Adipose tissue (tissue), 3 donors: ENCODE measurements around the gene GRAMD1C. TPM values are rescaled to one million over a fixed set of nuclear protein-coding genes. Genes with fewer than 3 reads are reported as not detected.
"Not testable (repeated sequence)": the region's sequence is repeated elsewhere in the genome, so short reads cannot be mapped to it uniquely, and the experiment has no call there.

Experiments used
- H3K27ac ChIP-seq: one replicate; pipeline ENCODE4 v1.5.1; 2013; ENCODE audit warnings: low read depth, low read length
- WGBS, 3 donors: extraction: QIAGEN DNeasy Blood & Tissue Kit; methylation state at CpG; one replicate each; pipeline ENCODE4 v1.1.7; 2013; 5-methylcytosine and 5-hydroxymethylcytosine counted together
- polyA plus RNA-seq, 3 donors: library from polyadenylated mRNA; stranded (reverse); fragments of 200-250 nt; gene quantifications; one replicate each; pipeline ENCODE4 v1.2.3, GENCODE V29; 2013
- donor health status: healthy with polysubstance abuse.
- donor health status: Bipolar disorder and iron deficiency.
- donor health status: healthy.

The GRAMD1C gene
- polyA plus RNA-seq, 3 donors = 1.1 to 8.7 (median 2.8) TPM

DNA sequence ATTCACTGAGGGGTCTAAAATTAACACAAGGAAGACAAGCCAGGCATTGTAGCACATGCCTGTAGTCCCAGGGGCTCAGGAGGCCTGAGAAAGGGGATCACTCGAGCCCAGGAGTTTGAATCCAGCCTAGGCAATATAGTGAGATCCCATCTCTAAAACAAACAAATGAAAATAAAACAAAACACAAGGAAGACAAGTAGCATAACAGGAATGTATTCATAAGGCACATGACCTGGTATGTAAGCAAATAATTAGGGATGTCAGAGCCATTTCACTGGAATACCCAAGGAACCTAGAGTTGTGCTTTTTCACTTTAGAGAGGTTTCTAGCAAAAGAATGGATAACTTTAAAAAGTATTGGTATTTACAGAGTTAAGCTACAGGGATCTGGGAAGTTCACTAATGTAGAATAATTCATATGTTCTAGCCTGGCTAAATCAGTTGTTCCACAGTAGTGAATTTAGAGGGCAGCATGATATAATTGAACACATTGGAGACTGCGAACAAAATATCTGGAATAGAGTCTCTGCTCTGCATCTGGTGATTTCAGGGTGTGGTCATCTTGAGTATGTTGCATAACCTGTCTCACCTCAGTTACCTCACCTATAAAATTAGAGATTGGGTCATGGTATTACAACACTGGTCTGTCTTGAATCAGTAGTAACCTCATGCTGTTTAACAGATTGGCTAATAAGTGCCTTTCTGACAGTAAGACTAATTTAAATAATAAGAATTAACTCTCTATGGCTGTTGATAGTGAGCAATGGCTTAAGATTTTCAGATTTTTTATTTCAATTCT, 9.3 kb downstream of the GRAMD1C start:
- 68 to 88% (median 86%) methylated on average over 2 of the region's 2 CpGs for WGBS, 3 donors
- H3K27ac ChIP-seq = no peak overlapping the region

DNA sequence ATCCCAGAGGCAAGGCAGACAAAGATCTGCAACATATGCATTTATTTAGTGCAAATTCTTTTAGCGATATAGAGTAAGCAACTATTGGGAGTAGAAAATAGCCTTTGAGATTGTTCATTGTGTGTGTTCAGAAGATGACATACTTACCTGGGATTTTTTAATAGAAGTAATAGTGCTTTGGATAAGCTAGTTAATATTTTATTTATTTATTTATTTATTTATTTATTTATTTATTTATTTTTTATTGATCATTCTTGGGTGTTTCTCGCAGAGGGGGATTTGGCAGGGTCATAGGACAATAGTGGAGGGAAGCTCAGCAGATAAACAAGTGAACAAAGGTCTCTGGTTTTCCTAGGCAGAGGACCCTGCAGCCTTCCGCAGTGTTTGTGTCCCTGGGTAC, 10.5 kb downstream of the GRAMD1C start:
- WGBS, 3 donors = 87 to 99% (median 99%) methylated on average over 2 to 3 of the region's 3 CpGs
- H3K27ac ChIP-seq = not testable (repeated sequence)

DNA sequence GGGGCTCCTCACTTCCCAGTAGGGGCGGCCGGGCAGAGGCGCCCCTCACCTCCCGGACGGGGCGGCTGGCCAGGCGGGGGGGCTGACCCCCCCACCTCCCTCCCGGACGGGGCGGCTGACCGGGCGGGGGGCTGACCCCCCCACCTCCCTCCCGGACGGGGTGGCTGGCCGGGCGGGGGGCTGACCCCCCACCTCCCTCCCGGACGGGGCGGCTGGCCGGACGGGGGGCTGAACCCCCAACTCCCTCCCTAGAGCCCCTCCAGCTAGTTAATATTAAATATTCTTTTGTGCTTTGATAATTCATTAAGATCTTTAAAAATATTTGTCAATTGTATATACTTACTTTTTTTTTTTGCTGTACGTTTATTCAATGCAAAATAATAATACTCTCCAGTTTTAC, 11.3 kb downstream of the GRAMD1C start:
- WGBS, 3 donors = 94% methylated on average over 9 to 19 of the region's 22 CpGs
- not testable (repeated sequence) for H3K27ac ChIP-seq

DNA sequence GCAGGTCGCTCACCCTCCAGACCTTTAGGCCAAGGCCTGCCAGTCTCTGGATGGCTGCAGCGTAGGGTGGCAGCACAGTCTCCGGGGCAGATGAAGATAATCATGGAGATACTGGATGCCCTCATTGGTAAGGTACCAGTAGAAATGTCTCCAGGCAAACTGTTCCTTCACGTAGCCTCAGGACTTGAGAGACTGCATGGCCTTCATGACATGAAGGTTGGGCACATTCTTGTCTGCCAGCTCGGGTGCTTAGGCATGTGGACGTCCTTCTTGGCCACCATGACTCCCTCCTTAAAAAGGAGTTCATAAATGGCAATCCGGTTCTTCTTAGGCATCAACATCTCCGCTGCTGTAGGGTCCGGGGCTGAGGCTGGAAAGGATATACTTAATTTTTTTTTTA, 11.8 kb downstream of the GRAMD1C start:
- WGBS, 3 donors = 86 to 97% (median 93%) methylated on average over 9 of the region's 9 CpGs
- not testable (repeated sequence) for H3K27ac ChIP-seq

DNA sequence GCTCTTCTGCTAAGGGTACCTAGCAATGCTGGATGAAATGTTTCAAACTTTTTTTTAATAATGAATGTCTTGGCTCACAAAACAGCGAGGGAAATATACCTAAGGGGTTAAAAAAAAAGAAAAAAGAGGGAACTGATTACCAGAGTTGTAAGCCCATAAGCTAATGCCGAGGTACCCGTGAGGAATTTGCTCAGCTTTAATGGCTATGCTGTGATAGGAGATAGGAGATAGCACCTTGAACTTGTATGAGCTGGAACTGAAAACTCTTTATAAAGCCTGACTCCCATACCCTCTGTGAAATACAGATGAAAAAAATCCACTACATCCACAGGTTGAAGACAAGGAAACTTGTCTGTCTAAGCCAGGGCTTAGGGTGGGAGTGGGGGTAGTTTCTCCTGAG, 13.9 kb downstream of the GRAMD1C start:
- WGBS, 3 donors = 53 to 82% (median 67%) methylated on average over 3 of the region's 3 CpGs
- no peak overlapping the region for H3K27ac ChIP-seq

DNA sequence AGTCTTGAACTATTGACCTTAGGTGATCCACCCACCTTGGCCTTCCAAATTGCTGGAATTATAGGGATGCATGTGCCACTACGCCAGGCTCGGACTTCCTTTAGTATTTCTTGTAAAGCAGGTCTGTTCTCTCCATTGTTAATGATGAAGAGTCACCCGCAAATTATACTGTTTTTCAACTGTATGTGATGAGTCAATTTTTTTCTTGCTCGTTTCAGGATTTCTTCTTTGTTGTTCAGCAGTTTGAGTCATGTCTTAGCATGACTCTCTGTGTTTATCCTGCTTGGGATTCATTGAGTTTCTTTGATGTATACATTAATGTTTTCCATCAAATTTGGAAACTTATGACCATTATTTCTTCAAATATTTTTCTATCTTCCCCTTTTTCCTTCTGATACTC, 28.9 kb downstream of the GRAMD1C start:
- no peak overlapping the region for H3K27ac ChIP-seq
- 79 to 93% (median 92%) methylated on average over 4 of the region's 4 CpGs for WGBS, 3 donors

DNA sequence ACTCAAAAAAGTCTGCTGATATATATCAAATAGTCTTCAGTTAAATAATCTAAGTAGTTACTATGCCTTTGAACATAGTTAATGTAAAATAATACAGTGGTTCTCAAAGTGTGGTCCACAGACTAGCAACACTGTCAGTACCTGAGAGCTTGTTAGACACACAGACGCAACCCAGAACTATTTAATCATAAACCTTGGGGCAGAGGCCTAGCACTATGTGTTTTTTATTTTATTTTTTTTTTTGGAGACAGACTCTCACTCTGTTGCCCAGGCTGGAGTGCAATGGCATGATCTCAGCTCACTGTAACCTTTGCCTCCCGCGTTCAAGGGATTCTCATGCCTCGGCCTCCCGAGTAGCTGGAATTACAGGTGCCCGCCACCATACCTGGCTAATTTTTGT, 34.7 kb downstream of the GRAMD1C start:
- 93 to 99% (median 97%) methylated on average over 6 of the region's 6 CpGs for WGBS, 3 donors

DNA sequence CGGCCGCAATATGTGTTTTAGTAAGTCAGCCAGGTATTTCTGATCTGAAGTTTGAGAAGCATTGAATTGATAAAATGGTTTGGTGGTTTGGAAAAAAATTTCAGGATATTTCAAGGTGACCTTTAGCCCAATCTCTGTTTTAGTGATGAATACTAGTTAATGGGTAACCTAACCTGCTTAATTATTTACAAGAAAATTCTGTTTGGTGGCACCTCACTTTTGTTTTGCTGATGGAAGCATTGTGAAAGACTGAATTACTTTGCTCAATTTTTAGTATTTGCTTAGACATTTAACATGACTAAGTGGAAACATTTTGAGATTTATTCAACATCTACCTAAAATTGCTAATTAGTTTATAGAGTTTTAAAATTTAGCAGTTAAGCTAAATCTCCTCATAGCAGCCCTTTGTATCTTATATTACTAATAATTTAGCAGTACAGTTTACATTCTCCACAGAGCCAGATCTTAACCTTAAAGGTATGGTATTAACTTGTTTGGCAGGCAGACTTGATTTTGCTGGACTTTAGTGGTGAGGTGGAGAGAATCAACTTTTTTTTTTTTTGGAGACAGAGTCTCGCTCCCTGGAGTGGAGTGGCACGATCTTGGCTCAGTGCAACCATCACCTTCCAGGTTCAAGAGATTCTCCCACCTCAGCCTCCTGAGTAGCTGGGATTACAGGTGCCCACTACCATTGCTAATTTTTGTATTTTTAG, 35.4 kb downstream of the GRAMD1C start:
- 33 to 99% (median 94%) methylated on average over 4 of the region's 4 CpGs for WGBS, 3 donors
- H3K27ac ChIP-seq = no peak overlapping the region

More for the DNA sequence above, 34.7 kb downstream of the GRAMD1C start:
- H3K27ac ChIP-seq = no peak overlapping the region

DNA sequence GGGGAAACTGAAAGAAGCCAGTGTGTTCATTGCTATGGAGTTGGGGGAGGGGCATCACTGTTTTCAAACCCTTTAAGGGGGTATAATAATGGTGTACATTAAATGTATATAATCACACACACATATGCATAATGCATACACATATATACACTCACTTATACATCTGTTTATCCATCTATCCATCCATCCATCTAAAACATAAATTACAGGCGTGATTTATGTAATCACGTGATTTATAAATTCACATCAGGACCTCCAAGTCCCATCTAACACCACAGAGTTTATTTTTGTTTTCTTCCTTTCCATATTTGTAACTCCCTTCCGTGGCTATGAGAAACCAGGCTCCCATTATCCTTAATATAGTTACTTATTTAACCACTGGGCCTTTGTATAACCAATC, 39.8 kb downstream of the GRAMD1C start:
- WGBS, 3 donors = 93 to 95% (median 94%) methylated on average over 3 of the region's 3 CpGs
- H3K27ac ChIP-seq = no peak overlapping the region

DNA sequence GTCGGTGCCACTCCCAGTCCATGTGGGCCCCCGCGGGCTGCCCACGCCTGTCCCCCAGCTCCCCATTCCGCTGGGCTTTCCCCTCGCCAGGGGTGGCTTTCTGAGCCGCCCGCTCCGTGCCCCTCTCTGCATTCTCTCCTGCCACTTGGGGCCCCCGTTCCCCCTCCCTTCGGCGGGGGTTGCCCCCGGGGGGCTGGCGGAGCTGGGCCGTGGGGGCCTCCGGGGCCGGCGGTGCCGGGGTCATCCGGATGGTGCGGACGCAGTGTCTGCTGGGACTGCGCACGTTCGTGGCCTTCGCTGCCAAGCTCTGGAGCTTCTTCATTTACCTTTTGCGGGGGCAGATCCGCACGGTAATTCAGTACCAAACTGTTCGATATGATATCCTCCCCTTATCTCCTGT, 46.5 kb downstream of the GRAMD1C start:
- H3K27ac ChIP-seq = no peak overlapping the region
- WGBS, 3 donors = 93 to 95% (median 95%) methylated on average over 30 of the region's 30 CpGs

DNA sequence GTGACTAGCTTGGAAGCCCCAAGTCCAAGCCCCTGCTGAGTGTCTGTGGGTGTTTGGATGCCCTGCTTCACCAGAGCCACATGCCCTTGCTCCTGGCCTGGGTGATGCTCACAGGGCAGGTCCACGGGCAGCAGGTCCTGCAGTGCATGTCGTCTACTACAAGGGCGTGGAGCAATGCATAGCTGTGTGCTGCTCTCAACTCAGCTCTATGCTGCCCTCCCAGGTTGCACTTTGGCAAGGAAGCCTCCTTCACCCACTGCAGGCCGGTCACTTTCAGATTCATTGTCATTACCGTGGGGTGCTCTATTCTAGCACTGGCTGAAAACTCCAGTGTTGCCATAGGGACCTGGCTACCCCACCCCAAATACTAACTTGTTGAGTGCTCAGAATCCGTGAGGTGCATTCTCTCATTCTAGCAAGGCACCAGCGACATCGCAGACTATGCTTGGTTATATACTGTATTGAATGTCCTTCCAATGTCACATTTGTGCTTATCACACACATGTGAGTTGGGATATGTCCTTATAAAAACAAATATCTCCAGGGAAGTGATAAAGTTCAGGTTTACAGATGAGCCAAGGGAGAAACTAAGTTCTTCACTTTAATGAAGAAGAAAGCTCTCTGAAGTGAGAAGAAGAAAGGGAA, 51.8 kb downstream of the GRAMD1C start:
- 57 to 85% (median 76%) methylated on average over 8 of the region's 8 CpGs for WGBS, 3 donors
- no peak overlapping the region for H3K27ac ChIP-seq

DNA sequence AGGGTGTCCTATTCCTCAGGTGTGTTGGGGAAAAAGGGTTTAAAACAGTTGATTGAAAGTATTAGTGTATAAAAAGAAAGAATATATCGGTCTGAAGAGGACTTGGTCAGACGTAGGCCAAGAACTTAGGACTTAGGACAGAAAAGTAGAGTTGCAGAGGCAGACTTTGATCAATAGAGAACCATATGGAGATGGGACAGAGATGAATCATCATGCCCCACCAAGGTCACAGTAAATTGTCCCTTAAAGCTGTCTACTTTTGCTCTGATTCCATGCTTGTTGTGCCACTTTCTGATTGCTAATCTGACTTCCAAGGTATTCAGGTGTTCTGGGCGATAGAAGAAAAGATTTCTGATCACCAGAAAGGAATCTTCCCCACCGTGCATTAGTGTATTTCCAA, 56.3 kb downstream of the GRAMD1C start:
- 91 to 92% (median 92%) methylated on average over 4 of the region's 4 CpGs for WGBS, 3 donors
- no peak overlapping the region for H3K27ac ChIP-seq

DNA sequence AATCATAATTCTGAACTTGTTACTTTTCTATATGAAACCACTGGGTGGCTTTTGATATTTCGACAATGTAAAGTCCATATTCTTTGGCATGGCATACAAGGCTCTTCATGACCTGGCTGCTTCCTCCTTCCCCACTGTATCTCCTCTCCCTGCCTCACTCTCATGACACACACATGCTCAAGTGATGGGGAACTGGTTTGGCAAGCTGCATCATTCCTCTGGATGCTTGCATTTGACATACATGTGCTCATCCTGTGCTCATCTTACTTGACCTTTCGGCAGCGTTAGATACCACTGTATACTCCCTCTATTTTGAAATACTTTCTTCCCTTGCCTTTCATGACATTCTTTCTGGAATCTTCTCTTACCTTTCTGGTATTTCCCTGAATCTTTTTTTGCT, 57.4 kb downstream of the GRAMD1C start:
- H3K27ac ChIP-seq = no peak overlapping the region
- 94 to 99% (median 96%) methylated on average over 3 of the region's 3 CpGs for WGBS, 3 donors

DNA sequence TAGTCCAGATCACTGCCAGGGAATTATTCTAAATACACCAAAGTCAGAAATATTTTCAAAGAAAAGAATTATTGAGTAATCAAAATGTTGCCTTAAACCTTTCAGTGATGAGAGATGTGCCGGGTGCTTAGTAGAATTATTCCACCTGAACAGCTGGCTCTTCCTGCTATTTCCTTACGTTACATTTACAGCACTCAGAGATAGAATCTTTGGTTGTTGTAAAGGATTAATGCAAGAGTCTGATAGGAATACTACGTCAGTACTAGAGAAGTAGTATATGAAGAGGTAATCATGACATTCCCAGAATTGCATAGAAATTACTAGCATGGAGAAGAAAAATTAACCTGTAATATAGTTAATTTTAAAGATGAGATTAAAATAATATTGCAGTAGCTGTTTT, 58.3 kb downstream of the GRAMD1C start:
- H3K27ac ChIP-seq = no peak overlapping the region
- WGBS, 3 donors = 32 to 67% (median 65%) methylated on average over 3 of the region's 3 CpGs

DNA sequence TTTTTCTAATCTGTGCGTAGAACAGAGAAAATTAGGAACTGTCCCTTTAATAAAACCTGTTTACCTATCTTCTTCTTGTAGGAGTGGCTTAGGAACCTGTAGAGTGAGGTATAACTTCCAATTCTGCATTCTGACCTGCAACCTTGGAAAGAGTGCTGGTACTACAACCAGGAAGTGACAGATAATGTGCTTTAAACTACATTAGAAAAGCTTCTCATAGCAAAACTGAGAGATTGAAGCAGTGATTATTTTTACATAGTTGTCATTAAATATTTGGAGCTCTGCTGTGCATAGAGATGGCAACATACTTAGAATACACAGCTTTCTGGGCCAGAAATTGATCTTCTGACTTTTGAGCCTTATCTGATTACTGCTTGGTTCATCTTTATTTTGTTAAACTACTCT, 58.8 kb downstream of the GRAMD1C start:
- 19 to 55% (median 53%) methylated on average over 1 of the region's 1 CpG for WGBS, 3 donors
- H3K27ac ChIP-seq = no peak overlapping the region

DNA sequence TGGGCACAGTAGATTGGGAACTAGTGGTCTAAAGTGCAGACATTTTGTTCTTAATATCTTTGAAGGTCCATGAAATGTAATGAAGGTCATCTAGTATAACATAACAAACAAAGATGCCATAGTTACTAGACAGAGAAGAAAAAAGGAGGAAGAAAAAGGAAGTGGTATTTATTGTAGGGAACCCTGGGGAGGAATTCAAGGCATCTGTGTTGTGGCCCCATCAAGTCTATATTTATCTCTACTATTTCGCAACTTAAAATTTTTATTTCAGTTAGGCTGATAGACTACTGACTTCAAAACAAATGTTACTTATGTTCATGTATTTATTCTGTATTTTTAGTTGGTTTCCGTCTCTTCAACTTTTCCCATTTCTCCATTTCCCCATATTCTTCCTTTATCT, 60.3 kb downstream of the GRAMD1C start:
- WGBS, 3 donors = 46 to 59% (median 57%) methylated on average over 2 of the region's 2 CpGs
- H3K27ac ChIP-seq = no peak overlapping the region

DNA sequence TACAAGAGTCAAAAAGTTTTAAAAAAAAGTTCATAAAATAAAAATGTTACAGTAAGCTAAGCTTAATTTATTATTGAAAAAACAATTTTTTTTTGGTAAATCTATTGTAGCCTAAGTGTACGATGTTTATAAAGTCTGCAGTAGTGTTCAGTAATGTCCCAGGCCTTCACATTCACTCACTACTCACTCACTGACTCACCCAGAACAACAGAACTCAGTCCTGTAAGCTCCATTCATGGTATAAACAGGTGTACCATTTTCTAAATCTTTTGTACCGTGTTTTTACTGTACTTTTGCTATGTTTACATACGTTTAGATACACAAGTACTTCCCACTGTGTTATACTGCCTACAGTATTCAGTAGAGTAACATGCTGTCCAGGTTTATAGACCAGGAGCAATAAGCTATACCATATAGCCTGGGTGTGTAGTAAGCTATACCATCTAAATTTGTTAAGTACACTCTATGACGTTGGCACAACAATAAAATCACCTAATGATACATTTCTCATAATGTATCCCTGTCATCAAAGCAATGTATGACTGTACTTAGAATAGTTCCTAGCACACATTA, 68.1 kb downstream of the GRAMD1C start:
- no peak overlapping the region for H3K27ac ChIP-seq
- WGBS, 3 donors = 89 to 90% (median 90%) methylated on average over 4 of the region's 4 CpGs

DNA sequence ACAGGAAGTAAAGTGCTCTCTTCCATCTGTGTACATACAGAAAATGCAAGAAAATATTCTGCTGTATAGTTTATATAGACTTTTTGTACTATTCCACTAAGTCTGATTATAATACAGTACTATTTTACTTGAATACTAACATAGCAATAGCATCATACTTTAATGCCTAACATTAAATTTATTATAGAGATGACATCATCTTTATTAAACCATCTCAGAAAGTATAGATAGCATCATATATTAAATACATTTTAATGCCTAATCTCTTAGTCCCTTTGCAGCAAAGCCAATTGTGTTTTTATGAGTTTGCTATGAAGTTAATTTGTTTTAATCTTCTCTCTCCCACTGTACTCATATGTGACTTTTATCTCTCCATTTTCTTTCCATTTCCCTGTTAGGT, 69.5 kb downstream of the GRAMD1C start:
- H3K27ac ChIP-seq = no peak overlapping the region

DNA sequence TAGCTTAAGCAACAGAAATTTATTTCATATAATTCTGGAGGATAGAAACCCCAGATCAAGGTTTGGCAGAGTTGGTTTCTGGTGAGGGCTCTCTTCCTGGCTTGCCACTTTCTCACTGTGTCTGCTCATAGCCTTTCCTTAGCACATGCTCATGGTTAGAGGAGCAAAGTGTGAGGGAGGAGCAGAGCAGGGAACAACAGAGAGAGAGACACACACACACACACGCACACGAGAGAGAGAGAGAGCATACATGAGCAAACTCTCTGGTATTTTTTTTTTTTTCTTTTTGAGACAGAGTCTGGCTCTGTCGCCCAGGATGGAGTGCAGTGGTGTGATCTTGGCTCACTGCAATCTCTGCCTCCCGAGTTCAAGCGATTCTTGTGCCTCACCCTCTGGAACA, 72.4 kb downstream of the GRAMD1C start:
- WGBS, 3 donors = 69 to 84% (median 71%) methylated on average over 4 to 5 of the region's 5 CpGs
- H3K27ac ChIP-seq = no peak overlapping the region
